Parathyroid adenoma (tissue), 2 donors: Measurements from ENCODE around the gene SLC49A4.

Experiments
- H2AFZ ChIP-seq: fragments of 300-600 bp; sonication (generic); one replicate; pipeline ENCODE4 v1.7.0; 2017; ENCODE audit warnings: antibody characterized with exemption, mild to moderate bottlenecking
- H3K27ac ChIP-seq: fragments of 300-600 bp; sonication (generic); one replicate; pipeline ENCODE4 v1.7.0; 2017
- H3K27me3 ChIP-seq: fragments of 300-600 bp; sonication (generic); one replicate; pipeline ENCODE4 v1.7.0; 2017; ENCODE audit warnings: low read length; ENCODE audit not compliant: control insufficient read depth, insufficient read depth
- H3K36me3 ChIP-seq: fragments of 300-600 bp; sonication (generic); one replicate; pipeline ENCODE4 v1.7.0; 2017; ENCODE audit warnings: low read length; ENCODE audit not compliant: control insufficient read depth, insufficient read depth
- H3K4me1 ChIP-seq: fragments of 300-600 bp; sonication (generic); one replicate; pipeline ENCODE4 v1.7.0; 2017; ENCODE audit warnings: control low read depth
- H3K4me2 ChIP-seq: fragments of 300-600 bp; sonication (generic); one replicate; pipeline ENCODE4 v1.7.0; 2017; ENCODE audit warnings: low read length
- H3K4me3 ChIP-seq: fragments of 300-600 bp; sonication (generic); one replicate; pipeline ENCODE4 v1.7.0; 2017; ENCODE audit warnings: low read depth, low read length
- H3K79me2 ChIP-seq: fragments of 300-600 bp; sonication (generic); one replicate; pipeline ENCODE4 v1.7.0; 2017; ENCODE audit warnings: control low read depth
- H3K9ac ChIP-seq: fragments of 300-600 bp; sonication (generic); one replicate; pipeline ENCODE4 v1.7.0; 2017; ENCODE audit warnings: mild to moderate bottlenecking
- H3K9me3 ChIP-seq: fragments of 300-600 bp; sonication (generic); one replicate; pipeline ENCODE4 v1.7.0; 2017; ENCODE audit warnings: low read length; ENCODE audit not compliant: control insufficient read depth
- CTCF ChIP-seq: fragments of 300-600 bp; sonication (generic); IDR thresholded peaks from one replicate; pipeline ENCODE4 v1.7.0; 2017; ENCODE audit warnings: antibody characterized with exemption, mild to moderate bottlenecking
- donor health status: primary hyperparathyroidism.

The SLC49A4 gene

GRCh38 chr3:122916580-122916979 lies 121.7 kb downstream of the SLC49A4 start:
- no peaks in the 10 kb centered on the region for H3K9me3 ChIP-seq
- TF ChIP-seq CTCF, result no peak
- no peak overlapping the region for H3K4me2 ChIP-seq
- no peak overlapping the region for H3K4me3 ChIP-seq
- H3K4me1 ChIP-seq, result no peaks in the 10 kb centered on the region
- no peaks in the 10 kb centered on the region for H3K27me3 ChIP-seq
- H3K36me3 ChIP-seq, result no peaks in the 10 kb centered on the region
- H3K79me2 ChIP-seq, result no peaks in the 10 kb centered on the region
- H3K27ac ChIP-seq, result no peak overlapping the region
- H2AFZ ChIP-seq, result no peak overlapping the region
- no peak overlapping the region for H3K9ac ChIP-seq

GRCh38 chr3:122917412-122917811 lies 122.5 kb downstream of the SLC49A4 start:
- H3K79me2 ChIP-seq, result no peaks in the 10 kb centered on the region
- H3K4me3 ChIP-seq, result no peak overlapping the region
- H3K4me2 ChIP-seq, result no peak overlapping the region
- H2AFZ ChIP-seq, result no peak overlapping the region
- H3K4me1 ChIP-seq, result no peaks in the 10 kb centered on the region
- no peaks in the 10 kb centered on the region for H3K36me3 ChIP-seq
- no peaks in the 10 kb centered on the region for H3K9me3 ChIP-seq
- H3K27me3 ChIP-seq, result no peaks in the 10 kb centered on the region
- no peak for TF ChIP-seq CTCF
- no peak overlapping the region for H3K9ac ChIP-seq
- no peak overlapping the region for H3K27ac ChIP-seq

DNA sequence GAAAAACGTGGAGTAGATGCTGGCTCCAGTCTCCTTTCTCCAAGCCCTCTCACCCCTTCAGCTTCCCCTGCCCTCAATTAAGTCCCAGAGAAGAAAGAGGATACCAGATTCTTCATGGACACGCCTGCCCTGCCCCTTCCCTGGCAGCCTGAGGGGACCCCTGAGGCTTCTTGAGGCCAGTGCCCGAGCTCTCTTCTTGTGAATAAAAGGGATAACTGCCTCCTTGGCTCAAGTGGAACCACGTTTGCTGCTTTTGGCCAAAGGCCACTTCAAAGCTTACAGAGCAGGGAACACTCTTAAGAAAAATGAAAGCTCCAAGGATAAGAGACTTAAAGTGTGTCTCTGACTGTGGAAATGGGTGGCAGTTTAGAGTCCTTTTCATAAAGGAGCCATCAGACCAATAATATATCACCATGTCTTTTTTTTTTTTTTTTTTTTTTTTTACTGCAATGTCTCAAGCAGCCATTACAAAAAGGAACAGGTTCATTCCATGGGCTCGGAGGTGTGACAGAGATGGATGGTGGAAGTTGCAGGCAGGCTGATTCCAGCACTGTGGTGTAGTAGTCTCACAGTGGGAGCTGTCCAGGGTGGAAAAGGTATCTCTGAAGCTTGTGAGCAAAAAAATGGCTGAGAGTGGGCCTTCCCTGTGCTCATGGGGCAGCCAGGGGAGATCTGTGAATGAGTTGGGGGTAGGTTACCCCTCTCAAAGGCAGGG lies 123.9 kb downstream of the SLC49A4 start:
- H3K4me2 ChIP-seq, result no peak overlapping the region
- H3K4me1 ChIP-seq, result no peaks in the 10 kb centered on the region
- H3K27ac ChIP-seq, result no peak overlapping the region
- H2AFZ ChIP-seq, result no peak overlapping the region
- no peak overlapping the region for H3K4me3 ChIP-seq
- H3K79me2 ChIP-seq, result no peaks in the 10 kb centered on the region
- TF ChIP-seq CTCF, result no peak
- no peaks in the 10 kb centered on the region for H3K36me3 ChIP-seq
- no peaks in the 10 kb centered on the region for H3K9me3 ChIP-seq
- H3K27me3 ChIP-seq, result no peaks in the 10 kb centered on the region
- H3K9ac ChIP-seq, result no peak overlapping the region

GRCh38 chr3:122919291-122919610 lies 124.4 kb downstream of the SLC49A4 start:
- no peaks in the 10 kb centered on the region for H3K27me3 ChIP-seq

More at GRCh38 chr3:122919291-122919610, 124.4 kb downstream of the SLC49A4 start:
- TF ChIP-seq CTCF, result no peak
- no peak overlapping the region for H3K4me3 ChIP-seq
- H3K4me1 ChIP-seq, result no peaks in the 10 kb centered on the region
- H2AFZ ChIP-seq, result no peak overlapping the region
- H3K36me3 ChIP-seq, result no peaks in the 10 kb centered on the region
- no peaks in the 10 kb centered on the region for H3K9me3 ChIP-seq
- no peak overlapping the region for H3K27ac ChIP-seq
- H3K9ac ChIP-seq, result no peak overlapping the region
- H3K79me2 ChIP-seq, result no peaks in the 10 kb centered on the region
- no peak overlapping the region for H3K4me2 ChIP-seq
